Measurements from ENCODE around the gene ABCC5. TPM values are rescaled to one million over a fixed set of nuclear protein-coding genes. Genes with fewer than 3 reads are reported as not detected.
"Not testable (repeated sequence)": the region's sequence is repeated elsewhere in the genome, so short reads cannot be mapped to it uniquely, and the experiment has no call there.

ABCC5 gene
- 10 to 100 TPM; 38.7 to 43.7 TPM for total RNA-seq
- 10 to 100 TPM; 10.9 to 12.8 (median 12.1) TPM for polyA plus RNA-seq
- total RNA-seq: 20.1 to 78.6 (median 38.6) reads per million in 6 experiments

DNA sequence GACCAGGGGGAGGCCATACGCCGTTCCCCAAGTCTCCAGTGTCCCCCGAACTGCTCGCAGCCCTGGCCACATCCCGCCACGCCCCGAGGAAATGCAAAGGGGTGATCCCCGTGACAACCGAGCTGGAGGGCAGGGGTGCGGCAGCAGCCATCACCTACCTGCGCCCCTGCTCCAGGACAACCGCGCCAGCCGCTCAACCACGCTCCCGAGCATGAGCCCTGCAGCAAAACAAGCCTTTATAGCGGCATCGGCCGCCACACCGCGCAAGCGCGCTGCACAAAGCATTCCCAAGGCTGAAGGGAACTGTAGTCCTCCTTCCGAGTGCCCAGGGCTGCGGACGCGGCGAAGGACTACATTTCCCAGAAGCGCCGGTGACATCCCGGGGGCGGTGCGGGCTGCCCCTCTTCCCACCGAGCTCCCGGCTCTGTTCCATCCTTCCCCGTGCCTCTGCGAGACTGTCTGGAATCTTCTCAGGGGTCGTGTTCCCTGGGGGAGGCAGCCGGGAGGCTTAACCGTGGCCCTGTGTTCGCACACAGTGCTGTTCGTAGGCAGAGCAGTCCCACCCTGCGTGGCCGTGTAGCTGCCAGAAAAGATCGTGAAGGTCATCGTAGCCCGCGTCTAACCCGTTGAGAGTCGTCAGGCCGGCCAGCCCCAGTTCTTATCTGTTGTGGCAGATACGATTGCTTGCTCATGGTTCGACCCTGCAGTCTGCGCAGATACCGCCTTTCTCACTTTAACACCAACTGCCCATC is at the start of gene ABCC5:
Gene ABCC5 (minus strand): TSS at position 213 of the 752 bp plus-strand sequence. CDS start 3,492 bp downstream, outside the sequence.
- ATAC-seq (peak; percentile 93 to 95), DNase-seq (peak; percentile 67 to 89 (median 76))
- POLR2A ChIA-PET: interaction anchor here (0.5 to 1.3 kb wide), 2 partner anchors 11 to 133 kb away, joined by 4 to 6 read pairs; partner anchors contain the start of gene PARL
- H3K4me3 Mint-ChIP-seq: peak within 1 kb of the TSS; percentile 98 to 100 (median 99)
- peak within 1 kb of the TSS; percentile 85 to 98 (median 92) for H3K27ac Mint-ChIP-seq
- no peaks in the 10 kb centered on the region for H3K9me3 Mint-ChIP-seq
- H3K36me3 Mint-ChIP-seq: peaks cover 0 to 13% (median 2%) of the 10 kb centered on the region in 3 donors
- peaks cover 19 to 37% (median 25%) of the 10 kb centered on the region in 4 donors for H3K4me1 Mint-ChIP-seq
- H3K27me3 Mint-ChIP-seq: peaks cover 5 to 14% (median 10%) of the 10 kb centered on the region in 5 donors

DNA sequence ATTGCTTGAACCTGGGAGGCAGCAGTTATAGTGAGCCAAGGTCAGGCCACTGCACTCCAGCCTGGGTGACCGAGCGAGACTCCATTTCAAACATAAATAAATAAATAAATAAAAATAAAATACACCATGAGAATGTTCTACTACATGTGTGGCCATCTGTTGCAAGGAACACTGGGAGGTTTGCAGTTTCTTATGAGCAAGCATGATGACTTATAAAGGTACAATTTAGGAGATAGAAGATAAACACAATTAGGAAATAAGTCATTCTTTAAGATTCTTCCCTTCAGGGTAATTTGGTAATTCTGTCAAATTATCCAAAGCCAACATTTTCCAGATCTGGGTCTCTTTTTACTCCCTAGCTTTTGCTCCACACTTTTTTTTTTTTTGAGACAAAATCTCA is 48.5 kb upstream of the ABCC5 start:
- H3K27ac Mint-ChIP-seq: no peak overlapping the region
- no peak overlapping the region for H3K4me3 Mint-ChIP-seq
- peaks cover 0 to 10% (median 6%) of the 10 kb centered on the region in 5 donors for H3K27me3 Mint-ChIP-seq
- peaks cover 0 to 14% (median 6%) of the 10 kb centered on the region in 3 donors for H3K36me3 Mint-ChIP-seq
- H3K9me3 Mint-ChIP-seq: peaks cover 0 to 15% (median 8%) of the 10 kb centered on the region in 9 donors
- no peak for ATAC-seq
- no peak for DNase-seq
- H3K4me1 Mint-ChIP-seq: no peaks in the 10 kb centered on the region
- POLR2A ChIA-PET: no interaction called here

DNA sequence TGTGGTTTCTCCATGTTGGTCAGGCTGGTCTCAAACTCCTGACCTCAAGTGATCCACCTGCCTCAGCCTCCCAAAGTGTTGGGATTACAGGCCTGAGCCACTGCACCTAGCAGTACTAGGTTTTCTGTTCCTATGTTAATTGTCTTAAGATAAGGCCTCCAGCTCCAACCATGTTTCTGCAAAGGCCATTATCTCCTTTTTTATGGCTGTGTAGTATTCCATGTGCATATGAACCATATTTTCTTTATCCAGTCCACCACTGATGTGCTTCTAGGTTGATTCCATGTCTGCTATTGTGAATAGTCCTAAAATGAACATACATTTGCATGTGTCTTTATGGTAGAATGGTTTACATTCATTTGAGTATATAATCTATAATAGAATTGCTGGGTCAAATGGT is 45.0 kb upstream of the ABCC5 start:
- Mint-ChIP-seq H3K27me3 (peaks cover 0 to 5% (median 0%) of the 10 kb centered on the region in 5 donors), H3K36me3 (no peaks in the 10 kb centered on the region), H3K4me1 (no peaks in the 10 kb centered on the region), H3K27ac (no peak overlapping the region), H3K9me3 (no peaks in the 10 kb centered on the region), H3K4me3 (no peak overlapping the region)
- DNase-seq (no peak), ATAC-seq (no peak)
- POLR2A ChIA-PET: no interaction called here

DNA sequence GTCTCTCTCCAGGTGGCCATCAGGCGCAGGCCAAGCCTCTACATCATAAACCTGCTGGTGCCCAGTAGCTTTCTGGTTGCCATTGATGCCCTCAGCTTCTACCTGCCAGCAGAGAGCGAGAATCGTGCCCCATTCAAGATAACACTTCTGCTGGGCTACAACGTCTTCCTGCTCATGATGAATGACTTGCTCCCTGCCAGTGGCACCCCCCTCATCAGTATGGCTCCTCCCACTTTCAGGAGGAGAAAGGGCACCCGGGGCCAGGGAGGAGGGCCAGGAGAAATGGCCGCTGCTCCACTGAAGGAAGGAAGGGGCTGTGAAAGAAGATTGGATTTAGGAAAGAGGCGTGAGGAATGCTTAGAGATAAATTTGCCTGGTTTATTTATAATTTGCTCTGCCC is 41.7 kb upstream of the ABCC5 start:
- no peaks in the 10 kb centered on the region for H3K4me1 Mint-ChIP-seq
- DNase-seq (no peak), ATAC-seq (no peak)
- no peak overlapping the region for H3K27ac Mint-ChIP-seq
- no peaks in the 10 kb centered on the region for H3K9me3 Mint-ChIP-seq
- no peak overlapping the region for H3K4me3 Mint-ChIP-seq
- H3K36me3 Mint-ChIP-seq: no peaks in the 10 kb centered on the region
- POLR2A ChIA-PET: no interaction called here
- H3K27me3 Mint-ChIP-seq: peaks cover 0 to 9% (median 2%) of the 10 kb centered on the region in 5 donors

DNA sequence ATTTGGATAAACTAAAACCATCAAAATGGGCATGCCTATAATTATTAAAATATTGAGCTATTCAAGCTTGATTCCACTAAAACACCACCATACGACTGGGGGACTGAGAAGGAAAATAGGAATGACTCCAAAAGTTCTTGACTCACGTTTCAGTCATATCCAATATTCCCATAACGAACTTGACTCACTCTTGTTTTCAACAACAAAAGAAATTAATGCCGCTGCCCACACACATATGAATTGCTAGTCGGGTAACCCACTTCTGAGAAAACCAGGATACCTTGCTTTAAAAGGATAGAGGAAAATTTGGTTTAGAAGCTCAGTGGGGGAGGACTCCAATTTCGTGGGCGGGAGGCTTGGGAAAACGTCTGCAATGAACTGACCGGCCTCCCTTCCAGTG is 40.3 kb upstream of the ABCC5 start:
- Mint-ChIP-seq H3K27ac (no peak overlapping the region), H3K36me3 (no peaks in the 10 kb centered on the region), H3K4me1 (no peaks in the 10 kb centered on the region), H3K4me3 (no peak overlapping the region), H3K9me3 (no peaks in the 10 kb centered on the region), H3K27me3 (peaks cover 0 to 13% (median 4%) of the 10 kb centered on the region in 5 donors)
- ATAC-seq (no peak), DNase-seq (no peak)
- POLR2A ChIA-PET: no interaction called here

DNA sequence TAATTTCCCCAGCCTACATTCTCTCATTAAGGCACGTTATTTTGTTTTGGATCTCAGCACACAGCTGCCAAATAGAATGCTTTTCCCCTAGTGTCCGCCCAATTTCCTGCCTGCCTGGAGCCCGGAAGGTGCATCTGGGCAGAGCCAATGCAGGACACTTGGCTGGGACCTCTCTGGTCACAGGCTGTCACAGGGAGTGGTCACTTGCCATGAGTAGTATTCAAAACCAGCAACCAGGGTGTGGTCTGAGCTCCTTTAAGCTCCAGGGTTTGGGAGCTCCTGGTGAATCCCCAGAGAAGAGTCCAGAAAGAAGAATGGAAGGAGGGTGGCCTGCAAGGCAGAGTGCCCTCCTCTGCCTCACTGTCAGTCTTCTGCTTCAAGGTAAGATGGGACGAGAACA is 35.1 kb upstream of the ABCC5 start, which contains the start of gene HTR3C:
Gene HTR3C (plus strand): TSS at position 281 of the 400 bp plus-strand sequence. CDS start 34 bp downstream, at position 315.
- no peak for ATAC-seq
- POLR2A ChIA-PET: no interaction called here
- DNase-seq: no peak
- H3K4me1 Mint-ChIP-seq: no peaks in the 10 kb centered on the region
- no peaks in the 10 kb centered on the region for H3K36me3 Mint-ChIP-seq
- H3K27ac Mint-ChIP-seq: no peak within 1 kb of the TSS
- no peak within 1 kb of the TSS for H3K4me3 Mint-ChIP-seq
- H3K27me3 Mint-ChIP-seq: peaks cover 6 to 13% (median 10%) of the 10 kb centered on the region in 5 donors
- H3K9me3 Mint-ChIP-seq: no peaks in the 10 kb centered on the region

DNA sequence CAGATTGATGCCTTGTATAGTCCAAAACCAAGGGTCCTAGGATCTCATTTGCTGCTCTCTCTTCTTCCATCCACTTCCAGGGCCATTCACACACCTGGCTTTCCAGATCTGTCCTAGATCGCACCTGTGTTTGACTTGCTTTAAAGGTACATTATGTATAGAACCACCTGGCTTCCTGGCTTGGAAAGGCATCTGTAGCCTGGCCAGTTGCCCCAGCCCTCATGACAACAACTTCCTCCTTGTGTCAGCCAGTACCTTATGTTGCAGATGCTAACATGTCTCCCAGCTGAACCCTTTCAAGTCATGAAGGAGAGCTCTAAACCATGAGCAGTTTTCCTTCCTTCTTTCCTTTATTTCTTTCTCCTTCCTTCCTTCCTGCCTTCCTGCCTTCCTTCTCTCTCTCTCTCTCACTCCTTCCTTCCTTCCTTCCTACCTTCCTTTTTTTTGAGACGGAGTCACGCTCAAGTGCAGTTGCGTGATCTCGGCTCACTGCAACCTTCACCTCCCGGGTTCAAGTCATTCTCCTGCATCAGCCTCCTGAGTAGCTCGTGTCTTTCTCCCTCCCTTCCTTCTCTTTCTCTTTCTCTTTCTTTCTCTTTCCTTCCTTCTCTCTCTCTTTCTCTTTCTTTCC is 32.6 kb upstream of the ABCC5 start:
- Mint-ChIP-seq H3K27ac (peak overlapping the region in 1 of 10 donors; percentile 26), H3K4me1 (no peaks in the 10 kb centered on the region), H3K4me3 (no peak overlapping the region), H3K36me3 (no peaks in the 10 kb centered on the region), H3K27me3 (peaks cover 6 to 12% (median 10%) of the 10 kb centered on the region in 5 donors), H3K9me3 (no peaks in the 10 kb centered on the region)
- ATAC-seq (no peak), DNase-seq (no peak)
- POLR2A ChIA-PET: no interaction called here

DNA sequence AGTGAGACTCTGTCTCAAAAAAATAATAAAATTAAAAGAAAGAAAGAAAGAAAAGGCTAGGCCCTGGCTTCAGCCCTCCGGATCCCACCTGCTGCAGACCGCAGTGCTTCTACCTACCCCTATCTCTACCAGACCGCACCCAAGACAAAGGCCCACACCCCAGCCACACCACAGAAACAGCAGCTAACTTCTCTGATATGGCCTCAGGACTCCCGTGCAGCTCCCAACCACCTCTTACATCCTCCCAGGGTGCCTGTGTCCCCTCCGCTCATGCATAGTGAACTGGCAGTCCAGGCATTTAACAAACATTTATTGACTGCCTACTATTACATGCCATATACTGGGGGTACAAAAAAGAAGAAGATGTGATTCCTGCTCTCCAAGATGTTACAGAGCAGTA is 28.3 kb upstream of the ABCC5 start:
- DNase-seq (no peak), ATAC-seq (no peak)
- H3K36me3 Mint-ChIP-seq: no peaks in the 10 kb centered on the region
- H3K27me3 Mint-ChIP-seq: peaks cover 0 to 8% (median 4%) of the 10 kb centered on the region in 5 donors
- POLR2A ChIA-PET: no interaction called here
- no peak overlapping the region for H3K27ac Mint-ChIP-seq
- no peaks in the 10 kb centered on the region for H3K9me3 Mint-ChIP-seq
- H3K4me1 Mint-ChIP-seq: no peaks in the 10 kb centered on the region
- no peak overlapping the region for H3K4me3 Mint-ChIP-seq

DNA sequence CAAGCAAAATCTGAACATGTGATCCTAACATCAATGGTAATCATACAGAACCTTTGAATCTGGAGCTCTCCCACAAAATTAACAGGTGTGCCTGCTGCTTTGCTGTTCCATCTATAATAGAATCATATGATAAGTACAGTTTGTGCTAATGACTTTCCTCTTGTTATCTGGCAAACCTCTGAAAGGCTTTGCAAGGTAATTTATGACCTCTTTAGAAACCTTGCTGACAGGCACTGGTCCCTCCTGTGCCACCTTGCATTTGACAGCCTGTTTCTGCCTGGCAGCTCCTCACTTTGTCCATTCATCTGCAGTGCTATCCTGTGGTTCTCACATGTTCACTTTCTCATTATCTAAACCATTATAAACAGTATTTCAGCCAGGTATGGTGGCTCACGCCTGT is 24.9 kb upstream of the ABCC5 start:
- Mint-ChIP-seq H3K36me3 (no peaks in the 10 kb centered on the region), H3K27ac (no peak overlapping the region), H3K4me3 (no peak overlapping the region), H3K9me3 (no peaks in the 10 kb centered on the region), H3K27me3 (peaks cover 0 to 3% (median 1%) of the 10 kb centered on the region in 5 donors), H3K4me1 (no peaks in the 10 kb centered on the region)
- DNase-seq (no peak), ATAC-seq (no peak)
- POLR2A ChIA-PET: no interaction called here

DNA sequence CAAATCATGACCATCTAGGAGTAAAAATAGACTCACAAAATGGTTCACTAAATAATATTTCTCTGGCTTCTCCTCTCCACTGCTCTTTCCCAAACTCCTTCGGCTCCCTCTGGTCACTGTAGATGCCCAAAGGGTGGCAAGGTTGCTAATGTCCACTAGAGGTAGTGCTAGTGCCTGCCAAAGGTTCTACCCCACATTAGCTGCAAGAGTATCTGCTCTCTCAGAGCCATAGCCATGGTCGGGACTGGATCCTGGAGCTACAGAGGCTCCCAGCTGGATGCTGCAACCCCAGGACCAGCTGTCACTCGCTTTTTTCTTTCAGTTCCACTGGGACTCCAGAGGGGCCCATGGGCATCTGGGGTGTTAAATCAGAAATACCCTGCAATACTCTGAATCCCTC is 22.3 kb upstream of the ABCC5 start:
- ATAC-seq (no peak), DNase-seq (no peak)
- Mint-ChIP-seq H3K36me3 (no peaks in the 10 kb centered on the region), H3K27ac (no peak overlapping the region), H3K4me3 (no peak overlapping the region), H3K4me1 (no peaks in the 10 kb centered on the region), H3K27me3 (peaks cover 0 to 2% (median 0%) of the 10 kb centered on the region in 5 donors), H3K9me3 (no peaks in the 10 kb centered on the region)
- POLR2A ChIA-PET: no interaction called here

DNA sequence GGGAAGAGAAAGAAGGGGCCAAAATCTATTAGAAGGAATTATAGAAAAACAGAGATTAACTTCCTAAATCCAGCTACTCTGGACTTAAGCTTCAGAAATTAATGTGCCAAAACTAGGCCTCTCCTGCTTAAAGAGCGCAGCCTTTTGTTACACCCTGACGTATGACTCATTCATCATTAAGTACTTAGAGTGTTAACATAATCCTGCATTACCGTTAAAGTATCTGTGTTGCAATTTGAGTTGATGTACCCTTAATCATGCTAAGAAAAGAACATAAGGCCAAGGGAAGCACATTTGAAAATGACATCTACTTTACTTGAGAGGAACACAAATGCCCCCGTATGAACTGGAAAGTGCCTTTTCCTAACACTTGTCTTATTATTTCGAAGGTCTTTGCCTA is 21.7 kb upstream of the ABCC5 start:
- Mint-ChIP-seq H3K27ac (no peak overlapping the region), H3K4me3 (no peak overlapping the region), H3K27me3 (no peaks in the 10 kb centered on the region), H3K9me3 (no peaks in the 10 kb centered on the region), H3K4me1 (no peaks in the 10 kb centered on the region), H3K36me3 (no peaks in the 10 kb centered on the region)
- POLR2A ChIA-PET: no interaction called here
- DNase-seq (no peak), ATAC-seq (no peak)

DNA sequence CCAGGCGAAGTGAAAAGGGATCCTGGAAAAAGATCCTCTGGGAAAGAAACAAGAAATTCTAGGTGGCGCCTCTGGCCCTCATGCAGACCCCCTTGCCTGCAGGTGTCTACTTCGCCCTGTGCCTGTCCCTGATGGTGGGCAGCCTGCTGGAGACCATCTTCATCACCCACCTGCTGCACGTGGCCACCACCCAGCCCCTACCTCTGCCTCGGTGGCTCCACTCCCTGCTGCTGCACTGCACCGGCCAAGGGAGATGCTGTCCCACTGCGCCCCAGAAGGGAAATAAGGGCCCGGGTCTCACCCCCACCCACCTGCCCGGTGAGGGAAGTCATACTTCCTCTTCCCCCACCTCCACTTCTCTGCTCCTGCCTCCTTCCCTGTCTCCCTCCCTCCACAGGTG is 20.6 kb upstream of the ABCC5 start:
- H3K36me3 Mint-ChIP-seq, POLR2A ChIA-PET, H3K27me3 Mint-ChIP-seq, DNase-seq, H3K4me3 Mint-ChIP-seq, H3K27ac Mint-ChIP-seq, H3K9me3 Mint-ChIP-seq, H3K4me1 Mint-ChIP-seq, ATAC-seq: not testable (repeated sequence)

DNA sequence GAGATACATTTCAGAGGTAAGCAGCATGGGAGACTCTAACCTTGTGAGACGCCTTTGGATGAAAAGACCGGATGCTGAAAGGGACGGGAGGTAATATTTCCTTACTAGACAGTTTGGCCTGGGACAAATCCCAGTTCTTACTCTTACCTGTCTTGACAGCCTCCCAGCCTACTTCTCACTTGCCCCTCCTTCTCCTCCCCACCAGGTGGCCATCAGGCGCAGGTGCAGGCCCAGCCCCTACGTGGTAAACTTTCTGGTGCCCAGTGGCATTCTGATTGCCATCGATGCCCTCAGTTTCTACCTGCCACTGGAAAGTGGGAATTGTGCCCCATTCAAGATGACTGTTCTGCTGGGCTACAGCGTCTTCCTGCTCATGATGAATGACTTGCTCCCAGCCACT is 20.1 kb upstream of the ABCC5 start:
- Mint-ChIP-seq H3K4me3 (no peak overlapping the region), H3K27ac (no peak overlapping the region), H3K27me3 (peaks cover 0 to 3% (median 1%) of the 10 kb centered on the region in 5 donors), H3K9me3 (no peaks in the 10 kb centered on the region), H3K4me1 (no peaks in the 10 kb centered on the region), H3K36me3 (no peaks in the 10 kb centered on the region)
- POLR2A ChIA-PET: no interaction called here
- ATAC-seq (no peak), DNase-seq (no peak)

All from naive thymus-derived CD8-positive, alpha-beta T cell (primary cell).